DND-41 (cell line): ENCODE results near the gene EEF1AKMT2.

Experiments used
- CTCF ChIP-seq: IDR thresholded peaks from 2 replicates; pipeline ENCODE4 v1.5.1; 2012; ENCODE audit warnings: borderline replicate concordance, low read length, moderate library complexity, mild to moderate bottlenecking; ENCODE audit not compliant: poor library complexity, severe bottlenecking; ENCODE audit errors: extremely low read depth
- EZH2 ChIP-seq: IDR thresholded peaks from 3 replicates; pipeline ENCODE4 v1.6.1; 2012; ENCODE audit warnings: borderline replicate concordance, low read depth, mild to moderate bottlenecking, moderate library complexity, low read length, inconsistent platforms; ENCODE audit not compliant: severe bottlenecking

- TF ChIP-seq CTCF (no peak), EZH2 (no peak)
Observed at GRCh38 chr10:124731551-124731950, 60.1 kb downstream of the EEF1AKMT2 start.
